ENCODE measurements around the gene ATP10A. TPM values are rescaled to one million over a fixed set of nuclear protein-coding genes. Genes with fewer than 3 reads are reported as not detected.

Gene ATP10A
- total RNA-seq, 1 experiment from 2014 or later: 2.1 TPM

GRCh38 chr15:25863968-25864580, 947 bp upstream of the ATP10A start:
- peak overlapping the region; percentile 63 for H3K4me3 Mint-ChIP-seq
- ATAC-seq (no peak), DNase-seq (ENCODE audit: low spot score) (no peak)
- ChIA-PET CTCF (interaction anchor here (1.8 kb wide), 1 partner anchor 81 kb away, joined by 7 read pairs; no protein-coding TSS in a partner anchor), POLR2A (no interaction called here)
- no peaks in the 10 kb centered on the region for H3K9me3 Mint-ChIP-seq
- H3K4me1 Mint-ChIP-seq: peaks cover 10% of the 10 kb centered on the region
- H3K27me3 Mint-ChIP-seq (ENCODE audit: low read depth): peaks cover 62% of the 10 kb centered on the region
- H3K27ac Mint-ChIP-seq: no peak overlapping the region
- TF ChIP-seq, protein P1, sequence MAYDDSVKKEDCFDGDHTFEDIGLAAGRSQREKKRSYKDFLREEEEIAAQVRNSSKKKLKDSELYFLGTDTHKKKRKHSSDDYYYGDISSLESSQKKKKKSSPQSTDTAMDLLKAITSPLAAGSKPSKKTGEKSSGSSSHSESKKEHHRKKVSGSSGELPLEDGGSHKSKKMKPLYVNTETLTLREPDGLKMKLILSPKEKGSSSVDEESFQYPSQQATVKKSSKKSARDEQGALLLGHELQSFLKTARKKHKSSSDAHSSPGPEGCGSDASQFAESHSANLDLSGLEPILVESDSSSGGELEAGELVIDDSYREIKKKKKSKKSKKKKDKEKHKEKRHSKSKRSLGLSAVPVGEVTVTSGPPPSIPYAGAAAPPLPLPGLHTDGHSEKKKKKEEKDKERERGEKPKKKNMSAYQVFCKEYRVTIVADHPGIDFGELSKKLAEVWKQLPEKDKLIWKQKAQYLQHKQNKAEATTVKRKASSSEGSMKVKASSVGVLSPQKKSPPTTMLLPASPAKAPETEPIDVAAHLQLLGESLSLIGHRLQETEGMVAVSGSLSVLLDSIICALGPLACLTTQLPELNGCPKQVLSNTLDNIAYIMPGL (CRISPR knock-in tag; IDR thresholded peaks at IDR 0.05): no peak
- TF ChIP-seq TP53 (CRISPR knock-in tag; IDR thresholded peaks at IDR 0.05): no peak
- H3K36me3 Mint-ChIP-seq: no peaks in the 10 kb centered on the region

- POLR2A ChIA-PET: no interaction called here
- peaks cover 62% of the 10 kb centered on the region for H3K27me3 Mint-ChIP-seq (ENCODE audit: low read depth)
- no peak overlapping the region for H3K27ac Mint-ChIP-seq
- ATAC-seq (peak; percentile 55), DNase-seq (ENCODE audit: low spot score) (peak; percentile 47)
- H3K4me3 Mint-ChIP-seq: peak overlapping the region; percentile 77
- H3K4me1 Mint-ChIP-seq: peaks cover 17% of the 10 kb centered on the region
- CTCF ChIA-PET: interaction anchor here (1.4 to 1.8 kb wide), 3 partner anchors 79 to 153 kb away, joined by 6 to 13 read pairs (median 7); no protein-coding TSS in a partner anchor
- H3K36me3 Mint-ChIP-seq: no peaks in the 10 kb centered on the region
- TF ChIP-seq ELF4 (CRISPR knock-in tag; IDR thresholded peaks at IDR 0.05; ENCODE audit: low read depth) (no peak), IRF2 (CRISPR knock-in tag; IDR thresholded peaks at IDR 0.05; ENCODE audit: borderline replicate concordance, low read depth) (no peak), ZBTB21 (CRISPR knock-in tag; IDR thresholded peaks at IDR 0.05; ENCODE audit: borderline replicate concordance) (no peak), FOXK1 (CRISPR knock-in tag; IDR thresholded peaks at IDR 0.05) (0 out of 2 replicates have a peak, but pooled peaks have one; percentile 9), TEAD1 (CRISPR knock-in tag; IDR thresholded peaks at IDR 0.05) (no peak), SMAD3 (CRISPR knock-in tag; IDR thresholded peaks at IDR 0.05; ENCODE audit: borderline replicate concordance) (no peak)
- TF ChIP-seq, protein P2, sequence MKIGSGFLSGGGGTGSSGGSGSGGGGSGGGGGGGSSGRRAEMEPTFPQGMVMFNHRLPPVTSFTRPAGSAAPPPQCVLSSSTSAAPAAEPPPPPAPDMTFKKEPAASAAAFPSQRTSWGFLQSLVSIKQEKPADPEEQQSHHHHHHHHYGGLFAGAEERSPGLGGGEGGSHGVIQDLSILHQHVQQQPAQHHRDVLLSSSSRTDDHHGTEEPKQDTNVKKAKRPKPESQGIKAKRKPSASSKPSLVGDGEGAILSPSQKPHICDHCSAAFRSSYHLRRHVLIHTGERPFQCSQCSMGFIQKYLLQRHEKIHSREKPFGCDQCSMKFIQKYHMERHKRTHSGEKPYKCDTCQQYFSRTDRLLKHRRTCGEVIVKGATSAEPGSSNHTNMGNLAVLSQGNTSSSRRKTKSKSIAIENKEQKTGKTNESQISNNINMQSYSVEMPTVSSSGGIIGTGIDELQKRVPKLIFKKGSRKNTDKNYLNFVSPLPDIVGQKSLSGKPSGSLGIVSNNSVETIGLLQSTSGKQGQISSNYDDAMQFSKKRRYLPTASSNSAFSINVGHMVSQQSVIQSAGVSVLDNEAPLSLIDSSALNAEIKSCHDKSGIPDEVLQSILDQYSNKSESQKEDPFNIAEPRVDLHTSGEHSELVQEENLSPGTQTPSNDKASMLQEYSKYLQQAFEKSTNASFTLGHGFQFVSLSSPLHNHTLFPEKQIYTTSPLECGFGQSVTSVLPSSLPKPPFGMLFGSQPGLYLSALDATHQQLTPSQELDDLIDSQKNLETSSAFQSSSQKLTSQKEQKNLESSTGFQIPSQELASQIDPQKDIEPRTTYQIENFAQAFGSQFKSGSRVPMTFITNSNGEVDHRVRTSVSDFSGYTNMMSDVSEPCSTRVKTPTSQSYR (CRISPR knock-in tag; IDR thresholded peaks at IDR 0.05): no peak
- TF ChIP-seq, protein P3, sequence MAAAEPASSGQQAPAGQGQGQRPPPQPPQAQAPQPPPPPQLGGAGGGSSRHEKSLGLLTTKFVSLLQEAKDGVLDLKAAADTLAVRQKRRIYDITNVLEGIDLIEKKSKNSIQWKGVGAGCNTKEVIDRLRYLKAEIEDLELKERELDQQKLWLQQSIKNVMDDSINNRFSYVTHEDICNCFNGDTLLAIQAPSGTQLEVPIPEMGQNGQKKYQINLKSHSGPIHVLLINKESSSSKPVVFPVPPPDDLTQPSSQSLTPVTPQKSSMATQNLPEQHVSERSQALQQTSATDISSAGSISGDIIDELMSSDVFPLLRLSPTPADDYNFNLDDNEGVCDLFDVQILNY (CRISPR knock-in tag; IDR thresholded peaks at IDR 0.05): no peak
- TF ChIP-seq, protein P4, sequence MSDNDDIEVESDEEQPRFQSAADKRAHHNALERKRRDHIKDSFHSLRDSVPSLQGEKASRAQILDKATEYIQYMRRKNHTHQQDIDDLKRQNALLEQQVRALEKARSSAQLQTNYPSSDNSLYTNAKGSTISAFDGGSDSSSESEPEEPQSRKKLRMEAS (CRISPR knock-in tag; IDR thresholded peaks at IDR 0.05): peak; percentile 68
- TF ChIP-seq, protein P5, sequence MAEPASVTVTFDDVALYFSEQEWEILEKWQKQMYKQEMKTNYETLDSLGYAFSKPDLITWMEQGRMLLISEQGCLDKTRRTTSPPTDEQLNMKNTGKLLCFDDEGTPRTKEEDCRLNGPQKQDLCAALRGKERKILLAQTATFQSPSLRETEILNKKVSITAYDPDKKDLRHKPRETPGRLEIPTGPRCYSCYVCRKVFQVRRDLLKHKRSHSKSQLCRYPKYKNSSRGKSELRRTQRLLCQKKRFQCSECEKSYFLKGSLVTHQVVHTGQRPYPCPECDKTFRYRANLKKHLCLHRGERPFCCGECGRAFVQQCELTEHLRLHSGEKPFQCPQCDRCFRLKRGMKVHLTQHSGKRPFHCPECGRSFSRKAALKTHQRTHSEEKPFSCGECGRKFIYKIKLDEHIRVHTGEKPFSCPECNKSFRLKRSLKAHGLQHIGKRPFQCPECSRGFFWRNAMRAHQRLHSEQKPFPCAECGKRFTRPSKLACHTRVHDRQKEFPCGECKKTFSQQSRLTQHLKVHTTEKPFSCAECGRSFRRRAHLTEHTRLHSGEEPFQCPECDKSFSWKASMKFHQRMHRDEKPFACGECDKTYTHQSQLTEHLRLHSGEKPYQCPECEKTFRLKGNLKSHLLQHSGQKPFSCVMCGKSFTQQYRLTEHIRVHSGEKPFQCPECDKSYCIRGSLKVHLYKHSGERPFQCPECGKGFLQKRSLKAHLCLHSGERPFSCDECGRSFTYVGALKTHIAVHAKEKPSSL (CRISPR knock-in tag; conservative IDR thresholded peaks at IDR 0.05): no peak
- H3K9me3 Mint-ChIP-seq: no peaks in the 10 kb centered on the region
These were observed 536 bp downstream of the ATP10A start for GRCh38 chr15:25862472-25863110.

Data from WTC11 (cell line).